GM19397 (cell line): Measurements from ENCODE around the gene PSME3IP1.
A peak's percentile ranks its signal among the peaks of the same experiment; 100 is the strongest.
"Not testable (repeated sequence)": the region's sequence is repeated elsewhere in the genome, so short reads cannot be mapped to it uniquely, and the experiment has no call there.

Experiments used
- ATAC-seq: cut with Tn5 transposase; IDR thresholded peaks from one replicate; pipeline ENCODE4 v1.9.1; 2021; ENCODE audit warnings: mild to moderate bottlenecking, moderate library complexity; ENCODE audit not compliant: unreplicated experiment

PSME3IP1 gene

DNA sequence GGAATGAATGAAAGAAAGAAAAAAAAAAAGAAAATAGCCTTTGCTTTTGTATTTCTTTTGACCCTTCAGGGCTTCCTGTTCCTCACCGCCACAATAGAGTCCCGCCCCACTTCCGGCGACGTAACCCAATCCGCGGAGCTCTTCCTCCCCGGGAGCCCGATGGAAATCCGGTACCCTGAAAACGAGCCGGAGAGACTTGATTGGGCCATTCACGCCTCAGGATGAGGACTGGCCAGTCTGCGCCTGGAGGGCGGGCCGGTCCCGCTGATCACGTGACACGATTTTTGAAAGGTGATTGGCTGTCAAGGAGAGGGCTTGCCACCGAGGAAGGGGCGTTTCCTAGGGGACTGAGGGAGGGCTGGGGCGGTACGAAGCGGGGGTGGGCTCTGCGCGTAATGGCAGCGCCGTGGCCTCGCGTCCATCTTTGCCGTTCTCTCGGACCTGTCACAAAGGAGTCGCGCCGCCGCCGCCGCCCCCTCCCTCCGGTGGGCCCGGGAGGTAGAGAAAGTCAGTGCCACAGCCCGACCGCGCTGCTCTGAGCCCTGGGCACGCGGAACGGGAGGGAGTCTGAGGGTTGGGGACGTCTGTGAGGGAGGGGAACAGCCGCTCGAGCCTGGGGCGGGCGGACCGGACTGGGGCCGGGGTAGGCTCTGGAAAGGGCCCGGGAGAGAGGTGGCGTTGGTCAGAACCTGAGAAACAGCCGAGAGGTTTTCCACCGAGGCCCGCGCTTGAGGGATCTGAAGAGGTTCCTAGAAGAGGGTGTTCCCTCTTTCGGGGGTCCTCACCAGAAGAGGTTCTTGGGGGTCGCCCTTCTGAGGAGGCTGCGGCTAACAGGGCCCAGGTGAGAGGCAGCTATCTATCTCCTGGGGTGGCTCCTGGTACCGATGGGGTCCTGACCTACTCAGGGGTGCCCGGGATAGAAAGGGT is at the start of gene PSME3IP1, which contains the start of gene RSPRY1:
PSME3IP1 (minus strand) TSS at position 95 of the 927 bp plus-strand sequence. CDS start 12,185 bp downstream, outside the sequence.
RSPRY1 (plus strand) TSS at position 385 of the 927 bp plus-strand sequence. CDS start 18,330 bp downstream, outside the sequence.
- peak; percentile 88 for ATAC-seq

- no peak for ATAC-seq
Measured at GRCh38 chr16:57235128-57236021, 49.5 kb upstream of the PSME3IP1 start.

GRCh38 chr16:57234707-57235092 is 48.9 kb upstream of the PSME3IP1 start:
- no peak for ATAC-seq

GRCh38 chr16:57233944-57234706 is 48.3 kb upstream of the PSME3IP1 start:
- no peak for ATAC-seq

DNA sequence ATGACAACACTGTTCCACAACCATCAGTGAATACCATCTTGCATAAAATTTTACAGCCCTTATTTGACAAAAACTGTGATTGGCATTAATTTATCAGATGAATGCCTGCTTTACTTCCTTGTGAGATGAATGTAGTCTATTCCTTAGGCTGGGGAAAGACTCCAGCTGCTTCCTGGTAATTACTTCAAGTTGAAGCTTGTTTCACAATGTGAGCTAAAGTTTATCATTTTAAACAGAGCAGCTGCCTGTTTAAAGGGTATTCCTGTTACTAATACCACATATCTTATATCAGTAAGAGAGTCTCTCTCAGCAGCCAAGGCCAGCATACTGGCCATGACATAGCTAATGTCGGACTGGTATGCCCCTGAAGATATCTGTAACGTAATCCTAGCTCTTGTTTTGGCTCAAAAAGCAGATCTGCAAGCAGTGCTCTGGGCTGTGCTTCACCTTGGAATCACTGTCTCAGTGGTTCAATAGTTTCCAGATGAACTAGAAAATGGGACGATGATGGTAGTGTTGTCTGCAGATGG is 46.0 kb upstream of the PSME3IP1 start:
- ATAC-seq: no peak

DNA sequence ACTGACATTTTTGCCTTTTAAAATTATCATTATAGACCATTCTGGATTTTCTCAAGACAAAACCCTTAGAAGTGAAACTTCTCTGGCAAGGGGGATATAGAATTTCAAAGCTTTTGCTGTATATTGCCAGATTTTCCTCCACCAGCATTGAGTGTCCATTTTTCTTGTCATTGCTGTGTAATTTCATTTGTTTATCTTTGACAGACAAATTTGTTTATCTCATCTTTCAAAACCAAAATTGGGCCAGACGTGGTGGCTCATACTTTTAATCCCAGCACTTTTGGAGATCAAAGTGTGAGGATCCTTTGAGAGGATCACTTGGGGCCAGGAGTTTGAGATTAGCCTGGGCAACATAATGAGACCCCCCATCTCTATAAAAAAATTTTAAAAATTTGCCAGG is 43.2 kb upstream of the PSME3IP1 start:
- ATAC-seq: no peak

DNA sequence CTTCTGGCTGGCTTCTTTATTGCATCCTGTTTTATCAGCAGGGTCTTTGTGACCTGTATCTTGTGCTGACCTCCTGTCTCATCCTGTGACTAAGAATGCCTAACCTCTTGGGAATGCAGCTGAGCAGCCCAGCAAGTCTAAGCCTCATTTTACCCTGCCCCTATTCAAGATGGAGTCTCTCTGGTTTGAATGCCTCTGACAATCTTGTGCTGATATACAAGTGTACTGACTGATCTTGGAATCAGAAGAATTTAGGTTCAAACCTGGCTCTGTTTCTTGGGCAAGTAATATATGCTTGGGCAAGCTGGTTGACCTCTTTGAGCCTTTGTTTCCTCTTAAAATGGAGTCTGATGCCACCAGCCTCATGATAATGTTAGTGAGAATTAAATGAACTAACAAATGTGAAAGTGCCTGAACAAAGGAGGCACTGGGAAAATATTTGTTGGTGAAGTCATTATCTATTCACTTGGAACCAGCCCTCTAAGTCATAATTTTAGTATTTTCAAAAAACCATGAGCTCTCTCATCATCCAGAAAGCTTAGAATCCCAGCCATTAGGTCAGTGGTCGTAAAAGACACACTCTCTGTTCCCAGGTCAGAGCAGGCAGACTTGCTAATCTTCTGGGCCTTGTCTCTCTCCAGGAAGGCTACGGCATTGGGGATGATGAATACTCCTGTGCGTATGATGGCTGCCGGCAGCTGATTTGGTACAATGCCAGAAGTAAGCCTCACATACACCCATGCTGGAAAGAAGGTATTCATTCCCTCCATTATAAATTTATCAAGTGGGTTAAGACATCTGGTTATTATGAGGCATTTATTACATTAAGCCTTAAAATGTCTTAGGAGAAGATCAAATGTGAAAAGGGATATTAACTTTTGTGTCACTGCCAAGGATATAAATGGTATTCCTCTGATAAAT is 41.1 kb upstream of the PSME3IP1 start:
- no peak for ATAC-seq

- no peak for ATAC-seq
Measured at GRCh38 chr16:57225978-57226377, 40.1 kb upstream of the PSME3IP1 start.

GRCh38 chr16:57224651-57225335 is 39.0 kb upstream of the PSME3IP1 start:
- ATAC-seq: no peak

DNA sequence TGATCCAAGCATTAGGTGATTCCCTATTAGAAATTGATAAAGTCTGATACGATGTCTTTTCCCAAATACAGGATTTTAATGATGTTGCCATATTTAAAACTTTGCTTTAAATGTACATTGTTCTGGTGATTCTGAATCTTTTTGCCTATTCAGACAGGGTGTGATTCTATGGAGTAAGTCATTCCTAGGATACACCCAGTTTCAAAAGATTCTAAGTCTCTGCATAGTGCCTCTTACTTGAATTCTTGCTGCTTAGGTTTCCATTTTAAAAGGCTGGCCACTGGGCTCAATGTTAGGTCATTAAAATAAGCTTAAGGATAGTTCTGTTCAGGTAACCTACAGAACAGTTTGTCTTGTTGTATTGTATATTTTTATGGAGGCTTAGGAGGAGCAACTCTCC is 37.2 kb upstream of the PSME3IP1 start:
- ATAC-seq: no peak

DNA sequence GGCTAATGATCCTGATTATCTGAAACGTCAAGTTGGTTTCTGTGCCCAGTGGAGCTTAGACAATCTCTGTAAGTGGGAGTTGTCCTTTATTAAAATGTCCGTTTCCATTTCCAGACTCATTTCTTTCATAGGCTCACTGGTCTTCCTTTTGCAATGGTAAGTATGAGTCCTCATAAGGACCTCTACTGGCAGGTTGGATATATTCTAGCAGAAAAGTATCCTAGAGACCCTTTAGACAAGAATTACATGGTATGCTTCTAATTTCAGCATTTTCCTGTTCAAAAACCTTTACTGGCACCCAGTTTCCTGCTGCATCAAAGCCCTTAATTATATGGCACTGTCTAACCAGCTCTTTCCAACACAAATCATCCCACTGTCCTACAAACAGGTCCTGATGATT is 31.1 kb upstream of the PSME3IP1 start:
- no peak for ATAC-seq

GRCh38 chr16:57213462-57213861 is 27.6 kb upstream of the PSME3IP1 start:
- ATAC-seq: no peak

GRCh38 chr16:57209780-57210179 is 23.9 kb upstream of the PSME3IP1 start:
- ATAC-seq: no peak

DNA sequence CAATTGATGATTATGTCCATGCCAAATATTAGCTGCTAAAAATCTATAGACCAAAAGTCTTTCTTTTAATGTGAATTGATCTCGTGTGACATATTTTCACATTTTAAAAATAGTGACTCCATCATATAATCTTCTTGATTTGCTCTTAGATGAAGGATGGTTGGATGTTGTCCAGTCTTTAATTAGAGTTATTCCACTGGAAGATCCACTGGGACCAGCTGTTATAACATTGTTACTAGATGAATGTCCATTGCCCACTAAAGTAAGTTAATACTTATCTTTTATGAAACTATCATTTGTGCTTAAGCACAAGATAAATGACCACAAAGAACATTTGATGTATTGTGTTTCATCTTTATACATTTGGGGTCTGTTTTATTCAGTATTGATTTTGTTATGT is 23.1 kb upstream of the PSME3IP1 start:
- ATAC-seq: no peak

GRCh38 chr16:57204675-57205074 is 18.8 kb upstream of the PSME3IP1 start:
- ATAC-seq: no peak

- no peak for ATAC-seq
Measured at GRCh38 chr16:57203451-57203850, 17.6 kb upstream of the PSME3IP1 start.

DNA sequence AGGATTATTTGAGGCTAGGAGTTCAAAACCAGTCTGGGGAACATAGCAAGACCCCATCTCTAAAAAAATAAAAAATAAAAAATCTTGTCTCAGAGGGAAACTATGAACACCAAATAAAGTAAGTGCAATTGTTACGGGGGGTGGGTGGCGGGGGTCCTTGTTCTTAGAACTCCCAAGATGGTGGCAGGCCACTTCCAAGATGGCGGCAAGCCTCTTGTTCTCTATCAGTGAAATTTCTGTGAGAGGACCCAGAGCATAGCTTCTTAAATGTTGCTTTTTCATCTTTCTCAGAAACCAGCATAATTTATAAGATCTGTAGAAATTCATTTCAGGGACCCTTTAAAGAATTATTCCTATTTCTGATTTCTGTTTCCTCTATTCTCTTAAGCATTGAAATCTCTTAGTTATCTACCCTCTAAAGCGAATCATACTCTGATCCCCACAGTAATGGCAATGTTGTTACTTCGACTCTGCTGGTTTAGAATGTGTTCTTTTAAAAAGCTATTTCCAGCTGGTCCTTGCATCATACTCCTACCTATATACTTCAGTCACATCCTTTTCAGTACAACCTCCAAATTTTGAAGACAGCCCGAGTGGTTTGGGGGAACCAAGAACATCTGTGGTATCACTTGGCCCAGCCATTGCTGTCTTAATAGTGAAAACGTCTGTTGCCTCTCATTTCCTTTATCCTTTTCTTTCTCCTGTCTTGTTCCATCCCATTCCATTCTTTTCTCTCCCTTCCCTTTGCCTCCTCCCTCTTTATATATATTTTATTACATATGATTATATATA is 16.5 kb upstream of the PSME3IP1 start:
- ATAC-seq: no peak

DNA sequence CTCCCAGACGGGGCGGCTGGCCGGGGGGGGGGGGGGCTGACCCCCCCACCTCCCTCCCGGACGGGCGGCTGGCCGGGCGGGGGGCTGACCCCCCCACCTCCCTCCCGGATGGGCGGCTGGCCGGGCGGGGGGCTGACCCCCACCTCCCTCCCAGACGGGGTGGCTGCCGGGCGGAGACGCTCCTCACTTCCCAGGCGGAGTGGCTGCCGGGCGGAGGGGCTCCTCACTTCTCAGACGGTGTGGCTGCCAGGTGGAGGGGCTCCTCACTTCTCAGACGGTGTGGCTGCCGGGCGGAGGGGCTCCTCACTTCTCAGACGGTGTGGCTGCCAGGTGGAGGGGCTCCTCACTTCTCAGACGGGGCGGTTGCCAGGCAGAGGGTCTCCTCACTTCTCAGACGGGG is 15.1 kb upstream of the PSME3IP1 start:
- not testable (repeated sequence) for ATAC-seq
